Measurements from ENCODE around the gene NEU1. TPM values are rescaled to one million over a fixed set of nuclear protein-coding genes. Genes with fewer than 3 reads are reported as not detected.

NEU1 gene
- polyA plus RNA-seq, 1 donor from 2014 or later, result 40.9 TPM

DNA sequence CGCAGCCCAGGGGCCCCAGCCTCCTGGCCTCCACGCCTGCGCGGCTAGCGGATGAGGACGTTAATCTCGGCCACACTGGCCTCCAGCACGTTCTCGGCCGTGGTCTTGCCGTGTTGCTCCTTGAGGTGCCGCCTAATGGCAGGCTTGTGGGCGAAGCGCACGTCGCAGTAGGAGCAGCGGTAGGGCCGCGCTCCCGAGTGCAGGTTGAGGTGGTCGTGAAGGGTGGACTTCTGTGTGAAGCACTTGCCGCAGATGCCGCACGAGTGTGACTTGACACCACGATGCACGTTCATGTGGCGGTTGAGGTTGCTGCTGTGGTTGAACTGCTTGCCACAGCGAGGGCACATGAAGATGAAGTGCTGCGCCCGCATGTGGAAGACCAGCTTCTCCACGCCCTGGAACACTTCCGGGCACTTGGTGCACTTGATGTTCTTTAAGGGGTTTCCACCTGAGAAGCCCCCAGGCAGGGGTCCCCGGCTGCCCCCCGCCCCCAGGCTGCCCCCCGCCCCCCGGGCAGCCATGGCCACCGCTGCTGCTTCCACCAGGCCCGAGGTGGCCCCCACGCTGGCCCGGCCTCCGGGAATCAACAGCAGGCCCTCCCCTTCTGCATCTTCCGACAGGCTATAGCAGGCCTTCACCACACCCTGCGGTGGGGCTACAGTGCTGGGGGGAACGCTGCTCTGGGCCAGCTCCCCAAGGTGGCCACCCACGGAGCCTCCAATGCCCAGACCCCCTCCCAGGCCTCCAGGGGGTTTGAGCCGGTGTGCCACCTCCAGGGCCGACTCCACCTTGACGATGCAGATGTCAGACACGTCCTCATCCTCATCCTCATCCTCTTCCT lies 37.5 kb upstream of the NEU1 start:
- no peaks in the 10 kb centered on the region for H3K27me3 ChIP-seq (ENCODE audit: insufficient read depth, low read depth, low read length)
- H4K20me1 ChIP-seq (ENCODE audit: insufficient read depth), result no peaks in the 10 kb centered on the region
- TF ChIP-seq SMC3 (conservative IDR thresholded peaks at IDR 0.05; ENCODE audit: poor library complexity) (no peak), EZH2 (IDR thresholded peaks at IDR 0.05; ENCODE audit: borderline replicate concordance, insufficient read depth, low read length, poor library complexity, severe bottlenecking) (no peak), MXI1 (conservative IDR thresholded peaks at IDR 0.05; ENCODE audit: poor library complexity, severe bottlenecking) (no peak), EP300 (conservative IDR thresholded peaks at IDR 0.05; ENCODE audit: poor library complexity, severe bottlenecking) (no peak), TAF1 (IDR thresholded peaks at IDR 0.05; ENCODE audit: low read depth) (no peak)
- TF ChIP-seq, protein P1, sequence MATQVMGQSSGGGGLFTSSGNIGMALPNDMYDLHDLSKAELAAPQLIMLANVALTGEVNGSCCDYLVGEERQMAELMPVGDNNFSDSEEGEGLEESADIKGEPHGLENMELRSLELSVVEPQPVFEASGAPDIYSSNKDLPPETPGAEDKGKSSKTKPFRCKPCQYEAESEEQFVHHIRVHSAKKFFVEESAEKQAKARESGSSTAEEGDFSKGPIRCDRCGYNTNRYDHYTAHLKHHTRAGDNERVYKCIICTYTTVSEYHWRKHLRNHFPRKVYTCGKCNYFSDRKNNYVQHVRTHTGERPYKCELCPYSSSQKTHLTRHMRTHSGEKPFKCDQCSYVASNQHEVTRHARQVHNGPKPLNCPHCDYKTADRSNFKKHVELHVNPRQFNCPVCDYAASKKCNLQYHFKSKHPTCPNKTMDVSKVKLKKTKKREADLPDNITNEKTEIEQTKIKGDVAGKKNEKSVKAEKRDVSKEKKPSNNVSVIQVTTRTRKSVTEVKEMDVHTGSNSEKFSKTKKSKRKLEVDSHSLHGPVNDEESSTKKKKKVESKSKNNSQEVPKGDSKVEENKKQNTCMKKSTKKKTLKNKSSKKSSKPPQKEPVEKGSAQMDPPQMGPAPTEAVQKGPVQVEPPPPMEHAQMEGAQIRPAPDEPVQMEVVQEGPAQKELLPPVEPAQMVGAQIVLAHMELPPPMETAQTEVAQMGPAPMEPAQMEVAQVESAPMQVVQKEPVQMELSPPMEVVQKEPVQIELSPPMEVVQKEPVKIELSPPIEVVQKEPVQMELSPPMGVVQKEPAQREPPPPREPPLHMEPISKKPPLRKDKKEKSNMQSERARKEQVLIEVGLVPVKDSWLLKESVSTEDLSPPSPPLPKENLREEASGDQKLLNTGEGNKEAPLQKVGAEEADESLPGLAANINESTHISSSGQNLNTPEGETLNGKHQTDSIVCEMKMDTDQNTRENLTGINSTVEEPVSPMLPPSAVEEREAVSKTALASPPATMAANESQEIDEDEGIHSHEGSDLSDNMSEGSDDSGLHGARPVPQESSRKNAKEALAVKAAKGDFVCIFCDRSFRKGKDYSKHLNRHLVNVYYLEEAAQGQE (IDR thresholded peaks at IDR 0.05; ENCODE audit: borderline replicate concordance), result no peak
- peaks cover 35% of the 10 kb centered on the region for H3K79me2 ChIP-seq (replicated peaks; ENCODE audit: insufficient read depth, low read length)
- H2AFZ ChIP-seq (ENCODE audit: low read depth, low read length), result no peak overlapping the region
- H3K9me3 ChIP-seq (ENCODE audit: low read length), result no peaks in the 10 kb centered on the region
- H3K9me2 ChIP-seq (ENCODE audit: insufficient read depth, low read length), result no peaks in the 10 kb centered on the region
- H3K27ac ChIP-seq (ENCODE audit: low read length), result no peak overlapping the region
- peaks cover 6% of the 10 kb centered on the region for H3K36me3 ChIP-seq (ENCODE audit: insufficient read depth, low read length)
- peak overlapping the region; percentile 76 for H3K9ac ChIP-seq (ENCODE audit: low read length)
- H3K4me2 ChIP-seq (ENCODE audit: low read length), result no peak overlapping the region
- H3K4me3 ChIP-seq (ENCODE audit: low read length), result peak overlapping the region; percentile 98
- H3F3A ChIP-seq (ENCODE audit: insufficient read depth, low read length, poor library complexity, severe bottlenecking), result peaks cover 4% of the 10 kb centered on the region

DNA sequence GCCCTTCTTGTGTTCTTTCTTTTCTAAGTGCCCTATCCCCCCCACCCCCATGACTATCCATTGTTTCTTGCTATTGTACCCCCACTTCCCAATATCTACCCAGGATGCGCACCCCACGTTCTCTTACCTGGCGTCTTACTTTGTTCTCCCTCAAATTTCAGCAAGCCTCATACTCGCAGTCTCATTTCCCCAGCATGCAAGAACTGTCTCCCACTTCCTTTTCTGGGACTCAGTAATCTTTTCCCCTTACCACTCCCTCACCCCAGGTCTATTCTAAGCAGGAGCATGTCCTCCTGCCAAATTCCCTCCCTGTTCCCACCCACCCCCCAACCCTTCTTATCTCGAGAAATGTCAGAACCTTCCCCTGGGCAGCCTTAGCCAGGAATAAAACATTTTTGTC lies 36.6 kb upstream of the NEU1 start:
- TF ChIP-seq, protein P2, sequence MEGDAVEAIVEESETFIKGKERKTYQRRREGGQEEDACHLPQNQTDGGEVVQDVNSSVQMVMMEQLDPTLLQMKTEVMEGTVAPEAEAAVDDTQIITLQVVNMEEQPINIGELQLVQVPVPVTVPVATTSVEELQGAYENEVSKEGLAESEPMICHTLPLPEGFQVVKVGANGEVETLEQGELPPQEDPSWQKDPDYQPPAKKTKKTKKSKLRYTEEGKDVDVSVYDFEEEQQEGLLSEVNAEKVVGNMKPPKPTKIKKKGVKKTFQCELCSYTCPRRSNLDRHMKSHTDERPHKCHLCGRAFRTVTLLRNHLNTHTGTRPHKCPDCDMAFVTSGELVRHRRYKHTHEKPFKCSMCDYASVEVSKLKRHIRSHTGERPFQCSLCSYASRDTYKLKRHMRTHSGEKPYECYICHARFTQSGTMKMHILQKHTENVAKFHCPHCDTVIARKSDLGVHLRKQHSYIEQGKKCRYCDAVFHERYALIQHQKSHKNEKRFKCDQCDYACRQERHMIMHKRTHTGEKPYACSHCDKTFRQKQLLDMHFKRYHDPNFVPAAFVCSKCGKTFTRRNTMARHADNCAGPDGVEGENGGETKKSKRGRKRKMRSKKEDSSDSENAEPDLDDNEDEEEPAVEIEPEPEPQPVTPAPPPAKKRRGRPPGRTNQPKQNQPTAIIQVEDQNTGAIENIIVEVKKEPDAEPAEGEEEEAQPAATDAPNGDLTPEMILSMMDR (IDR thresholded peaks at IDR 0.05; ENCODE audit: poor library complexity, severe bottlenecking), result no peak
- TF ChIP-seq TAF1 (IDR thresholded peaks at IDR 0.05; ENCODE audit: low read depth) (no peak), MXI1 (conservative IDR thresholded peaks at IDR 0.05; ENCODE audit: poor library complexity, severe bottlenecking) (no peak), POLR2AphosphoS5 (IDR thresholded peaks at IDR 0.05) (no peak), EP300 (conservative IDR thresholded peaks at IDR 0.05; ENCODE audit: poor library complexity, severe bottlenecking) (no peak), RAD21 (conservative IDR thresholded peaks at IDR 0.05) (no peak), SMC3 (conservative IDR thresholded peaks at IDR 0.05; ENCODE audit: poor library complexity) (no peak), EZH2 (IDR thresholded peaks at IDR 0.05; ENCODE audit: borderline replicate concordance, insufficient read depth, low read length, poor library complexity, severe bottlenecking) (no peak)
- TF ChIP-seq, protein P1 (IDR thresholded peaks at IDR 0.05; ENCODE audit: borderline replicate concordance), result no peak
- H3K9me3 ChIP-seq (ENCODE audit: low read length), result no peaks in the 10 kb centered on the region
- H2AFZ ChIP-seq (ENCODE audit: low read depth, low read length), result no peak overlapping the region
- no peak overlapping the region for H3K27ac ChIP-seq (ENCODE audit: low read length)
- H3K9me2 ChIP-seq (ENCODE audit: insufficient read depth, low read length), result no peaks in the 10 kb centered on the region
- no peaks in the 10 kb centered on the region for H4K20me1 ChIP-seq (ENCODE audit: insufficient read depth)
- H3K4me2 ChIP-seq (ENCODE audit: low read length), result no peak overlapping the region
- H3K27me3 ChIP-seq (ENCODE audit: insufficient read depth, low read depth, low read length), result no peaks in the 10 kb centered on the region
- no peak overlapping the region for H3K9ac ChIP-seq (ENCODE audit: low read length)
- H3K79me2 ChIP-seq (replicated peaks; ENCODE audit: insufficient read depth, low read length), result peaks cover 35% of the 10 kb centered on the region
- peaks cover 4% of the 10 kb centered on the region for H3F3A ChIP-seq (ENCODE audit: insufficient read depth, low read length, poor library complexity, severe bottlenecking)
- H3K36me3 ChIP-seq (ENCODE audit: insufficient read depth, low read length), result peaks cover 6% of the 10 kb centered on the region
- H3K4me3 ChIP-seq (ENCODE audit: low read length), result peak overlapping the region; percentile 98

All from neural cell (in vitro differentiated cells).